Pulmonary artery endothelial cell (primary cell): ENCODE data around the gene LIG1. TPM values are rescaled to one million over a fixed set of nuclear protein-coding genes. Genes with fewer than 3 reads are reported as not detected.

Source experiments
- DNase-seq: peaks from one replicate; pipeline ENCODE4 v3.0.0-alpha.2; 2011; ENCODE audit warnings: low read depth, low spot score
- total RNA-seq: library from RNA; depleted of rRNA; stranded (reverse); fragments of >200 nt; gene quantifications from 2 replicates; pipeline ENCODE4 v1.2.3, GENCODE V29; 2014

Gene LIG1
- total RNA-seq, 1 donor from 2014 or later: 50.2 TPM

DNA sequence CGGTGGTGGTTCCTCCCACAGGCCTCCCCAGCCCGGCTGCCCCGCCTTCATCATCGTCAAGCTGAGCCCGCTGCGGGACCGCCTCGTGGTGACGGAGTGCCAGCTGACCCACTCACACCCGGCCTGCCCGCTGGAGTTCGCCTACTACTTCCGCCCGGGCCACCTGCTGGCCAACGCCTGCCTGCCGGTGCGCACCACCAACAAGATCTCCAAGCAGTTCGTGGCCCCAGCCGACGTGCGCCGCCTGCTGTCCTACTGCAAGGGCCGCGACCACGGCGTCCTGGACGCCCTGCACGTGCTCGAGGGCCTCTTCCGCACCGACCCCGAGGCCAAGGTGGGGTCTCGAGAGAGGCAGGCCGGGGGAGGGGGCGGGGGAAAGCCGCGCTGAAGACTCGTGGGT, 12.3 kb upstream of the LIG1 start:
- DNase-seq: no peak

GRCh38 chr19:48181505-48181904, 11.4 kb upstream of the LIG1 start:
- no peak for DNase-seq

DNA sequence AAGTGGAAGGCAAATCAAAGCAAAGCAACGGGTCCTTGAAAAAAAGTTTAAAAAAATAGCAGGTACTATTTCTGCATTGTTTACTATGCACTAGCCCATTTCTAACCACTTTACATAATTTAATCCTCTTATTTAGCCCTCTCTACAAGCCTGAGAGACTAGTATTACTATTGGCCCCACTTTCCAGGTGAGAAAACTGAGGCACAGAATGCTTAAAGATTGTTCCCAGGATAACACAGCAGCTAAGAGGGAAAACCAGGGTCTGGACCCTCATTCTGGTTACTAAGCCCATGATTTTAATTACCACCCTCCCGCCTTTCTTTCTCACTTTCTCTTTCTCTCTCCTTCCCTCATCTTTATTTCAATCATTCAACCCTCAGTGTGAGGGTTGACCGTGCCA, 6.1 kb upstream of the LIG1 start:
- no peak for DNase-seq

GRCh38 chr19:48175578-48175977, 5.4 kb upstream of the LIG1 start:
- DNase-seq: no peak

DNA sequence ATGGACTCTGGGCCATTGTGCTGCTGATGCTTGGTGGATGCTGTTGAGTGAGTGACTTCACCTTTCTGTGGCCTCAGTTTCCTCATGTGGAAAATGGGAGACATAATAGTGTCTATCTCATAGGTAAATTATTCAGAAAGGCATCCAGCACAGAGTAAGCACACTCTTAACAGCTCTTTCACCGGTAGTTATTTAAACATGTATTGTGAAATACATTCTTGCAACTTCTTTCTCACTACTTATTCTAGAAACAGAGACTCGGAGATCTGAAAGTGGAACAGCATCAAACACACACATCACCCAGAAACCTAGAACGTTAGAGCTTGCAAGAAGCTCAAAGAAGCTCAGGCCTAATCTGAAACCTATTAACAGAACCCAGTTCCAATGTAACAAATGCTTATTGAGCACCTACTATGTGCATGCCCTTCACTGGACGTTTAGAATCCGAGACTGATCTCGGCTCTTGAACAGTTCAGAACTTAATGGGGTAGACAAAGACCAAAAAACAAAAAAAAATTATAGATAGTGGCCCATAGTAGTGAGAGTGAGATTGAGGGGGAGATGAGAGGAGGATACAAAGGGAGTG, 4.4 kb upstream of the LIG1 start:
- no peak for DNase-seq

DNA sequence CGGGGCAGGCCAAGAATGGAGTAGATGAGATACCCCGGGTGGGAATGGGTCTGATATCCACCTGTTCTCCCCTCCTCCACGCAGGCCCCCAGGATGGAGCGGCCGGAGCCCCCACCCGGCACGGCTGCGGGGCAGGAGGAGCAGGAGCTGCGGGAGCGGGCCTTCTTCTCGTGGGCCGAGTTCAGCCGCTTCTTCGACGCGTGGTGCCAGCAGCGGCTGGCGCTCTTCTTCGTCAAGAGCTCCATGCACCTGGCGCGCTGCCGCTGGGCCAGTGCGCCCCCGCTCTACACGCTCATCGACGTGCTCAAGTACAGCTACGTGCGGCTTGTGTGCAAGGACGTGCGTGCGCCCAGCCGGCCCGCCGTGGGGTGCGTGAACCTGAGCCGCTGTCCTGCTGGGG, 1.6 kb upstream of the LIG1 start:
- DNase-seq: no peak

DNA sequence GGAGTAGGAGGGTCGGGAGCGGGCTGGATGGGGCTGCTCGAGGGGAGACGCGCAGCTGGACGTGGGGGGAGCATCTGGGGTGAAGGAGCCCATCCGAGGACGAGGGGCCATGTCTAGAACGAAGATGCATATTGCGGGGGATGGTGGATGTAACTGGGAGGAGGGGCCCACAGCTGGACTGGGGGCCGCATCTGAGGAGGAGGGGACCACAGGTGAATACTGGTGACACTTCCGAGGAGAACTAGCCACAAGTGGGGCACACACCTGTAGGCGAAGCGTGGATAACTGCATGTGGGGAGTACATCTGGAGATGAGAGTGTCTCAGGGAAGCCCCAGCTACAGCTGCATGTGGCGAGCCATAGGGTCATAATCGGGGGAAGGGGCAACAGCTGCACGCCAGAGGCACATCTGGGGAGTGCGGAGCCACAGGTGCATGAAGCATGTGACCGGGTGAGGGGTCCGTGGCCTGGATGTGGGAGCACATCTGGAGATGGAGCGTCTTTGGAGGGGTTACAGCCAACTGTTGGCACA, 738 bp upstream of the LIG1 start:
- no peak for DNase-seq

GRCh38 chr19:48169578-48169938, 586 bp downstream of the LIG1 start:
- no peak for DNase-seq

GRCh38 chr19:48168689-48169088, 1.5 kb downstream of the LIG1 start:
- no peak for DNase-seq

GRCh38 chr19:48158210-48158790, 11.8 kb downstream of the LIG1 start:
- no peak for DNase-seq

GRCh38 chr19:48154003-48154402, 16.1 kb downstream of the LIG1 start:
- no peak for DNase-seq

- DNase-seq: peak; percentile 97
Observed at GRCh38 chr19:48152551-48152950, 17.6 kb downstream of the LIG1 start.

GRCh38 chr19:48149430-48149829, 20.7 kb downstream of the LIG1 start:
- no peak for DNase-seq

DNA sequence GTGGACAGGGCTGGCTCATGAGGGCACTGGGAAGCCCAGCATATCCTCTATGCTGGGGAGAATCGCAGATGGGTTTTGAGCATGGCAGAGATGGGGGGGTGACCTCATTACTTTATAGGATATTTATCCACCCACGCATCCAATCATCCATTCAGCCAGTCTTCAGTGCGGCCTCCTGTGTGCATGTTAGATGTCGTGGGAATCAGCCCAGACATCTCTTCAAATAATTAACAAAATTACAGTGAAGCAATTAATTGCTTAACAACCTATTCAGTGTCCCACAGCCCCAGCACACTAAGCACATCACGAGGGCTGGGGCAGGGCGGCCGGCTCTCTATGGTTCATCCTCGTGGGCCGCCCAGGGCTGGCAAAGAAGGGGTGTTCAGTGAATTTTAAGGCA, 21.6 kb downstream of the LIG1 start:
- DNase-seq: no peak

DNA sequence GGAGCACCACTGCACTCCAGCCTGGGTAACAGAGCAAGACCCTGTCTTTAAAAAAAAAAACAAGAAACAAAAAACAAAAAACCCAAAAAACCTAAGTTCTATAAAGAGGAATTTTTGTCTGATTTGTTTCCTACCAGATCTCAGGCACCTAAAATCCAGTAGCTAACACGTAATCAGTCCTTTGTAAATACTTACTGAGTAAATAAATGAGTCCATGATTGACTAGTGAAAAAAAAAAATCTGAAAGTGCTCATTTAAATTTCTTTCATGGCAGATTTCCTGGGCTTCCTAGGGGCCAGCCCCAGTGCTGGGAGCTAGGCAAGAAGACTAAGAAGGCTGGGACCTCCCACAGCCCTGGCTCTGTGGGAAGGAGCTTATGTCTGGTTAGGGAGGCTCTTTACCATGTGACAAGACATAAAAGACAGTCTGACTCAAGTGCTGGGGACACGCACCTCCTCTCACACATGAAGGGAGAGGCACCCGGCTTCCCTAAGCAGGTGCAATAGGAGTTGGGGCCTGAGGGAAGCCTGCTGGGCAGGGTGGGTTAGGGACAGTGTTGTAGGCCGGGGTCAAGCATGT, 22.5 kb downstream of the LIG1 start:
- DNase-seq: no peak

DNA sequence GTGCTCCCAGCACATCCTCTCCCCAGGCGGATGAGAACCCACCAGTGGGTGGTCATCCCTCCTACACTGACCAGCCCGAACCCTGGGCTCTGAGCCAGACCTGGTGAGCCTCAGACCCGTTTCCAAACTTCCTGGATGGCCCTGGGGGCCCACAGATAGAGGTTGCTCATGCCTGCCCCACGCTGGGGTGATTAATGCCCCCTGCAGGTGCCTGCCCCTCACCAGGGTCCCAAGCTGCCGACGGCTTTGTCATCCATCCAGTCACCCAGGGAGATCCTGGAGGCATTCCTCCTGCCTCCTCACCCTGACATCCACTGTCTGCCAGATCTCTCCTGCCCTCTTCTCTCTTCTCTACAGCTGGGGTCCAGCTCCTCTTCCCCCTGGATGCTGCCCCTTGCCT, 31.1 kb downstream of the LIG1 start:
- DNase-seq: no peak

GRCh38 chr19:48137411-48137810, 32.7 kb downstream of the LIG1 start:
- DNase-seq: no peak

DNA sequence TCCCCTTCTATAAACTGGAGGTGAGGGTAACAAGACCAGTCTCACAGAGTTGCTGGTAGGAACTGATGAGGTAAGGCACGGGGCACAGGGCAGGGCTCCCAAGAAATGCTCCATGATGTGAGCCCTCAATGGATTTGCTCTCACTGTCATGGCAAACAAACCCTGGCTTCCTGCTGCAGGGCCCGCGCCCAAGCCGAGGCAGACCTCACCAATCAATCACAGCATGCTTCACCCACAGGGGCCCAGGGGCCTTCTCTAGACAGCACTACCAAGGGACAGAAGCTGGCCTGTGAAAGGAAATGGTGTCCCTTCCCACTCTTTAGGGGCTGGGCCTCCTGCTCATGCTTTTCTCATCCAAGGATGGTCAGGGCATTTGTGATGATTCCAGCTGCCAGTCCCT, 33.6 kb downstream of the LIG1 start:
- DNase-seq: no peak

DNA sequence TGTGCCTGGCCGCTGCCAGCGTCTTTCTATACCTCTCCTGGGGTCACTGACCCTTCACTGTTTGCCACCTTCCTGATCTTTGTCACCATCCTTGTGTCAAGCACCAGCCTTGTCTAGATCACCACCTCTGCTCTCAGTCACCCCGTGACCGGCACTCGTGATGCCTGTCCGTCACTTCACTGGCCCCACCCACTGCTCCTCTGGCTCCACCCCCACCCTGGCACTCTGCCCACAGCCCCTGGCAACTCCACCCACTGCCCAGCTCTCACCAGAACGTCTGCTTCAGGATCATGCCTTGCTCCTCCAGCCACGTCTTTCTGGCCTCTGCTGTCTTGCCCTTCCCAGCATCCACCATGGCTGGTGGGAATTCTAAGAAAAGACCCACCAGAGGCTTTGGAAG, 34.7 kb downstream of the LIG1 start:
- no peak for DNase-seq

GRCh38 chr19:48133094-48133493, 37.0 kb downstream of the LIG1 start:
- DNase-seq: no peak

DNA sequence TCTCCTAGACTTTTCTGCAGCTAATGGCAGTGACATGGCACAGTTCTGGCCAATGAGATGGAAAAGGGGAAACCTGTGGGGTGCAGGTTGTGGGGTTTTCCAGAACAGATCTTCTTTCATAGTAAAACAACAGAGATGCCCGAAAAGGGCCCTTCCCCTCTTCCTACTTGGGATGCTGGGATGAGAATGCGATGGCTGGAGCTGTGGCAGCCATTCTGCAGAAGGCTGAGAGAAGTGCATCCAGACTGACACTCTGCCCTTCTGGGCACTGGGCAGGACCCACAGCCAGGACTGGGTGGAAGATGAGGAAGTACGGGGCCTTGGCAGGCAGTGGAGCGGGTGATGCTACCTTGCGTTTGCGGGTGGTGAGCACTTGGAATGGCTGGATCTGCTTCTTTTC, 42.6 kb downstream of the LIG1 start:
- no peak for DNase-seq

DNA sequence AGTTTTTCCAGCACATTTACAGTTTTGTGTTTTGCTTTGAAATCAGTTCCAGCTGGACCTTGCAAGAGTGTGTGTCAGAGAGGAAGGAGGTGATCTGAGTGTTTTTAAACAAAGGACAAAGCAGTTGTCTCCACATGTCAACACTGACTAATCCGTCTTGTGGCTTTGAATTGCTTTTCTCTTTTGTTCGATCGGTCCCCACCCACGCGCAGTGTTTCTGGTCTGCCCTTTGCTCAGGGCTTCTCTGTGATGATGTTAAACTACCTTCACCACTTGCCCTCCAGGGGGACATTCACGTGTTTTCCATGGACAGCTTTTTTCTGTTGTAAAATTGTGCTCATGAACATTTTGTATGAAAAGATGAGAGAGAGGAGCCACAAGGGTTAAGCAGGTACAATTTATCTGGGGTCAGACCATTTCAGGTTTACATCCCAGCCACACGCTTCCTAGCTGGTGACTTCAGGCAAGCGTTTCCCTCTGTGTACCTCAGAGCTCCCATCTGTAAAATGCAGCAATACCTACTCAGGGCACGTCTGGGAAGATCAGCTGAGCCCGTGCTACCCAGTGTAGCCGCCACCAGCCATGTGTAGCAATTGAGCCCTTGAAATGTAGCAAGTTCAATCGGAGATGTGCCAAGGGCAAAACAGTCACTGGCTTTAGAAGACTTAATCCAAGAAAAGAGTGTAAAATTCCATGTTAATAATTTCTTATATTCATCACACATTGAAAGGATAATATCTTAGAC, 46.1 kb downstream of the LIG1 start:
- DNase-seq: peak; percentile 87

- no peak for DNase-seq
Observed at GRCh38 chr19:48122421-48122820, 47.7 kb downstream of the LIG1 start.
